ENCODE data around the gene KNDC1.

DNA sequence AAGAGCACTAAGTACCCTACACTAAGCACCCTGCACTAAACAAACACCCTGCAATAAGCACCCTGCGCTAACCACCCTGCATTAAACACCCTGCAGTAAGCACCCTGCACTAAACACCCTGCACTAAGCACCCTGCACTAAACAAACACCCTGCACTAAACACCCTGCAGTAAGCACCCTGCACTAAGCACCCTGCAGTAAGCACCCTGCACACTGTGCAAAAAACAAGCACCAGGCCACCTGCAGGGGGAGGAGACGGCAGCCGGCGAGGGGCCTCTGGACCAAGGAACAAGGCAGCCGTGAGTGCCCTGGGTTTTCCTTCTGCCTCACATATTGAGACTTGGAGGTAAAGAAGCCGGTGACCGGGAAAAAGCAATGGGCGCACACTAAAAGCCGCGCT lies 30.2 kb downstream of the KNDC1 start:
- TF ChIP-seq, protein P1, sequence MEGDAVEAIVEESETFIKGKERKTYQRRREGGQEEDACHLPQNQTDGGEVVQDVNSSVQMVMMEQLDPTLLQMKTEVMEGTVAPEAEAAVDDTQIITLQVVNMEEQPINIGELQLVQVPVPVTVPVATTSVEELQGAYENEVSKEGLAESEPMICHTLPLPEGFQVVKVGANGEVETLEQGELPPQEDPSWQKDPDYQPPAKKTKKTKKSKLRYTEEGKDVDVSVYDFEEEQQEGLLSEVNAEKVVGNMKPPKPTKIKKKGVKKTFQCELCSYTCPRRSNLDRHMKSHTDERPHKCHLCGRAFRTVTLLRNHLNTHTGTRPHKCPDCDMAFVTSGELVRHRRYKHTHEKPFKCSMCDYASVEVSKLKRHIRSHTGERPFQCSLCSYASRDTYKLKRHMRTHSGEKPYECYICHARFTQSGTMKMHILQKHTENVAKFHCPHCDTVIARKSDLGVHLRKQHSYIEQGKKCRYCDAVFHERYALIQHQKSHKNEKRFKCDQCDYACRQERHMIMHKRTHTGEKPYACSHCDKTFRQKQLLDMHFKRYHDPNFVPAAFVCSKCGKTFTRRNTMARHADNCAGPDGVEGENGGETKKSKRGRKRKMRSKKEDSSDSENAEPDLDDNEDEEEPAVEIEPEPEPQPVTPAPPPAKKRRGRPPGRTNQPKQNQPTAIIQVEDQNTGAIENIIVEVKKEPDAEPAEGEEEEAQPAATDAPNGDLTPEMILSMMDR (IDR thresholded peaks at IDR 0.05) = no peak
- no peak for TF ChIP-seq EP300 (IDR thresholded peaks at IDR 0.05)
- TF ChIP-seq POLR2AphosphoS5 (IDR thresholded peaks at IDR 0.05) = no peak

All from esophagus muscularis mucosa (tissue), 4 donors.